Urinary bladder (tissue), 4 donors: ENCODE data around the gene TMA7B. TPM values are rescaled to one million over a fixed set of nuclear protein-coding genes. Genes with fewer than 3 reads are reported as not detected.

Experiments
- DNase-seq: peaks from one replicate; pipeline ENCODE4 v3.0.0-alpha.2; 2015; ENCODE audit errors: extremely low spot score
- H3K27ac ChIP-seq: one replicate; pipeline ENCODE4 v1.5.1; 2013; ENCODE audit warnings: low read depth, mild to moderate bottlenecking, moderate library complexity
- H3K36me3 ChIP-seq: one replicate; pipeline ENCODE4 v1.6.1; 2013; ENCODE audit warnings: mild to moderate bottlenecking, moderate library complexity; ENCODE audit not compliant: insufficient read depth
- H3K4me1 ChIP-seq: one replicate; pipeline ENCODE4 v1.6.1; 2013; ENCODE audit warnings: mild to moderate bottlenecking, moderate library complexity; ENCODE audit not compliant: insufficient read depth
- H3K4me3 ChIP-seq: one replicate; pipeline ENCODE4 v1.5.1; 2013; ENCODE audit warnings: low read depth, low read length
- WGBS: extraction: QIAGEN DNeasy Blood & Tissue Kit; methylation state at CpG from one replicate; pipeline ENCODE4 v1.1.7; 2013; 5-methylcytosine and 5-hydroxymethylcytosine counted together
- polyA plus RNA-seq: library from polyadenylated mRNA; stranded (reverse); fragments of 200-250 nt; gene quantifications from one replicate; pipeline ENCODE4 v1.2.3, GENCODE V29; 2013
- total RNA-seq: library from RNA; depleted of rRNA; stranded (reverse); fragments of >200 nt; gene quantifications from one replicate; pipeline ENCODE4 v1.2.3, GENCODE V29; 2014
- donor health status: healthy with polysubstance abuse.
- donor health status: healthy.

The TMA7B gene
- total and polyA plus RNA-seq, 2 donors: 0.26 TPM; not detected in 1

DNA sequence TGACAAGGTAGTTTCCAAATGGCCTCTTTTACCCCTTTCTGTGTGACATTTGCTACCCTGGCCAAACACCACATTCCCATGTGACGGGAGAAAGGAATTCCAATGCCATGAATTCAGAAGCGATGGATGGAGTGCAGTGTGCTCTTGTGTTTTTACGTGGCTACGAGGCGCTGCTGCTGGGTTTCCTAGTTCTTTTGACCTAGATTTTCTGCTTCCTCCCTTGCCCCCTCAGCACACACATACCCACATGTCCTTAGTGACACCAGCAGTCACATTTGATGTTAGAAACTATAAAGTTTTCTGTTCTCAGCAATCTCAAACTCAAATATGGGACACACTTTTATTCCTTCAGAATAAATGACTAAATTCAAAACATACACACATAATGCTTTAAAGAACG is 7.8 kb upstream of the TMA7B start:
- no peaks in the 10 kb centered on the region for H3K36me3 ChIP-seq
- no peaks in the 10 kb centered on the region for H3K4me1 ChIP-seq
- H3K27ac ChIP-seq: no peak overlapping the region
- DNase-seq: no peak
- no peak overlapping the region for H3K4me3 ChIP-seq
- WGBS: 92% methylated on average over 6 of the region's 6 CpGs

DNA sequence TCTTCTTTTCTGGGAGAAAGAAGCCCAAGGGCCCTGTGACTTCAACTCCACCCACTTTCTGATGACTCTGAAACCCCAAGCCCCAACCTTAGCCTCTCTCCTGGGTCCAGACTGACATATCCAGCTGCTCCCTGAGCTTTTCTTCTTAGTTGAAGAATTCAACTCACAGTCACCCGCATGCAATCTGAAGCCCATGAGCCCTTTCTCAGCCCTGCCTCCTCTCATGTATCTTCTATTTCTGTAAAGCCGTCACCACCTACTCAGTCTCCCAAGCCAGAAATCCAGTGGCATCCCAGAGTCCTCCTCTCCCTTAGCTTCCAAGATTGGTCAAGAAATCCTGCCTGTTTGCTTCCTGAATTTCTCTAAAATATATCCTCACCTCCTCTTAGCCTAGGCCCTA is 7.1 kb upstream of the TMA7B start:
- H3K4me1 ChIP-seq: no peaks in the 10 kb centered on the region
- DNase-seq: no peak
- WGBS: 72% methylated on average over 2 of the region's 2 CpGs
- H3K36me3 ChIP-seq: no peaks in the 10 kb centered on the region
- H3K27ac ChIP-seq: no peak overlapping the region
- no peak overlapping the region for H3K4me3 ChIP-seq

DNA sequence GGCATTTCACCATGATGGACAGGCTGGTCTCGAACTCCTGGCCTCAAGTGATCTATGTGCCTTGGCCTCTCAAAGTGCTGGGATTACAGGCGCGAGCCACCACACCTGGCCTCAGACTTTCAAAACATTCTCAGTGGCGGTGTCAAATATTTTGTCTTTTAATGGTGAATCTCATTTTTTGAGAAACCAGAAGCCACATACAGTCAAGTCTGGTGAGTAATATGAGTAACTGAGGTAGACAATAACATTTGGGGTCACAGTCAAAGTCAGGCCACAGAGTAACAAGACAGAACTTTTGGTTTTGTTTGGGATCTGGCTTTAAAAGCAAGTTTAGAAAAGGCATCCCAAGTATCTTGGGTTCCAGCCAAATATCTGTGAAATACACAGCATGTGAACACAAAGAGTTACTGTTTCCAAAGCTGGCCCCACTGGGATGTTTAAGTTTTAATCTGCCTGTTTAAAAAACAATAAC is 5.6 kb upstream of the TMA7B start:
- 88% methylated on average over 4 of the region's 4 CpGs for WGBS

DNA sequence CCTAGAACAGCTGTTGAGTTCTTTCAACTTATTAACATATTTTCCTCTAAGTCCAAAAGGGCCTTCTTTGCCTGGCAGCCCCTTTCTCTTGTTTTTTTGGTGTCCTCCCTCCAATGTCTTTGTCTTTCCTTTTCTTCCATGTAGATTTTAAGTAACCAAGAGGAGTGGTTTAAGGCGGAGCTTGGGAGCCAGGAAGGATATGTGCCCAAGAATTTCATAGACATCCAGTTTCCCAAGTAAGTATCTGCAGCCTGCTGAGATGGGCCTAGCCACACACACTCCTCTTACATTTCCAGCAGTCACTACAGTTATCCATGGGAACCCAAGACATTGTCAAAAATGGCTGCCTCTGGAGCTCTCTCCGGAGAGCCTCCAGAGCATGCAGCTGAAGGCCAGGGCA is 4.5 kb upstream of the TMA7B start:
- Histone ChIP-seq H3K27ac (no peak overlapping the region), H3K4me3 (no peak overlapping the region), H3K36me3 (no peaks in the 10 kb centered on the region), H3K4me1 (no peaks in the 10 kb centered on the region)
- 99% methylated on average over 2 of the region's 2 CpGs for WGBS
- DNase-seq: no peak

More for the DNA sequence above, 5.6 kb upstream of the TMA7B start:
- DNase-seq: no peak
- no peaks in the 10 kb centered on the region for H3K4me1 ChIP-seq
- H3K4me3 ChIP-seq: no peak overlapping the region
- H3K36me3 ChIP-seq: no peaks in the 10 kb centered on the region
- H3K27ac ChIP-seq: no peak overlapping the region

DNA sequence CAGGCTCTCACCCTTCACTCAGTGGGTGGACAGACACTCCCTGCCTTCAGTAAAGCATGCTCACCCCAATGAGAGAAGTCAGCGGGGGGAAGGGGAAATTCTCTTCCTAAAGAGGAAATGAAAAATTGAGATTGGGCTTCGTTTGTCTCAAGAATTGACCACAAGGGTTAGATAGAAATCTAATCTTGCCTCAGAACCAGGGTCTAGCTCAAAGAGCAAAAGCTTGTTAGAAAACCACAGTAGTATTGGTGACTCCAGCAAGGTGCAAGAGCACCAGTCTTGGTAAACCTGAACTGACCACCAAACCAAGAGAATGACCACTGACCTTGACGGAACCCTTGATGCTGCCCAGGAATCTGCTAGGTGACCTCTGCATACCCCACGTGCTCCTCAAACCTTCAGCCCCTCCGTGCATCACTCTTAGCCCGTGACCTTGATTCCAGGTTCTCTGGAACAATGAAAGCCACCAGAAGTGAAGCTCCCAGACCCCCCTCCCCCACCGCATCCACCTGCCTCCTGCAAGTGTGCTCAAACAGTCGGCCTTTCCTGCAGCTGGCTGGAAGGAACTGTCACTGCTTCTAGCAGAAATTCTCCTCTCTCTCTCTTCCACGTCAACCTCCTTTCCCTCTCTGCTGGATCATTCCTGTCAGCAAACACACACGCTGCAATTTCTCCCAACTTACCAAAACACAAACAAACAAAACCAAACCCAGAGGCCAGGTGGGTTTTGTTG is 3.1 kb upstream of the TMA7B start:
- Histone ChIP-seq H3K4me3 (no peak overlapping the region), H3K4me1 (no peaks in the 10 kb centered on the region), H3K27ac (no peak overlapping the region), H3K36me3 (no peaks in the 10 kb centered on the region)
- no peak for DNase-seq
- 61% methylated on average over 10 of the region's 10 CpGs for WGBS

DNA sequence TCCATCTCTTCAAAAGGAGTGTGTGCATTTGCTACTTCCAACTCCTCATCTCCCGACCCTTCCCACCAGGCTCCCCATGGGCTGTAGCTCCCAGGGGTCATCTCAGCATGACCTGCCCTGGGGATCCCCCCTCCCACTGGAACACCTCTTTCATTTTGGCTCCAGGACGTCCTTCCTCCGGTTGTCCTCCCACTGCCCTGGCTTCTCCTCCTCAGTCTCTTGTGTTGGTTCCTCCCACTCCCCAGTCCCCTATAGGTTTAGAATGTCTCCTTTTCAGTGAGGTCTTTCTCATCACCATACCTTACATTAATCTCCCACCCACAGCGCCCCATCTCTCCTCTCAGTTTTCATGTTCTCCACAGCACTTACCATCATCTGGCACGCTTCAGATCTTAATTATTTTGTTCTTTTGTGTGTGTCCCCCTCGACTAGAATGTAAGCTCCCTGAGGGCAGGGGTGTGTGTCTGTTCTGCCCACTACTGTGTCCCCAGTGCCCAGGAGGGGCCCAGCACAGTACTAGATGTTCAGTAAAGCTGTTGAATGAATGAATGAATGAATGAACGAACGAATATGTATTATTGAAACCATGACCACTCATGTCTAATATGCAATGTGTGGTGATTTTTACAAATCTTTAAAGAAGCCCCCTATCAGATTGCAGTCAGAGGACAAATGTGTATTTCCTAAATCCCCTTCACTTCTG is 2.0 kb upstream of the TMA7B start:
- Histone ChIP-seq H3K4me1 (no peaks in the 10 kb centered on the region), H3K27ac (no peak overlapping the region), H3K36me3 (no peaks in the 10 kb centered on the region), H3K4me3 (no peak overlapping the region)
- WGBS: 88% methylated on average over 8 of the region's 8 CpGs
- no peak for DNase-seq

DNA sequence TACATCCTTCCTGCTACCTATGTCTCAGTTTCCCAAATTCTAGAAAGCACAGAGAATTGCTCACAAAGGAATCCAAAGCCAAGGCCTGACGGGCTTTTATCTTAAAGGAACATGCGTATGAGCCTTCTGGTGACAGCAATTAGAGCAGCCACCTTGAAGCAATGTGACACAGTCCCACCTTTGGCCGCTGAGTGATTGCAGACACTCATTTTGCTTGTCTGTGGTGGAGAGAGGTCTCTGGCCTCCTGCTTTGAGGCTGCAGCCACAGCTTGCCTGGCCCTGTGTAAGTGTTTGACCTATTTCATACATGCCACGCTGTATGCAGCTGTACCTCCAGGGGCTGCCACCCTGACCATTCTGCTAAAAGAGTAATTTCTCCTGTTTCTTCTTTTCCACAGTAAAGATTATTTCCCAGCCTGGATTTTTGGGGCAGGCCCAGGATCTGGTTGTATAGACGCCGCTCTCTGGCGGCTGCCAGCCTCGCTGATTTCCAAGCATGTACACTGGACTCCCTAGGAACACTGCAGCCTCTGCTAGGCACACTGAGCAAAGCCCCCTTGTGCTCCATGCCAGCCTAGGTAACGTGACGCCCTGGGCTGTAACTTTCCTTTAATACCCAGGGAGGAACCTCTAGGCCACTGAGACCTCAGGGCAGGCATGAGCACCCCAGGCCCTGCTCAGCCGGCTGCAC is 1.1 kb upstream of the TMA7B start:
- 82% methylated on average over 11 of the region's 11 CpGs for WGBS
- no peaks in the 10 kb centered on the region for H3K4me1 ChIP-seq
- H3K27ac ChIP-seq: no peak overlapping the region
- no peak overlapping the region for H3K4me3 ChIP-seq
- DNase-seq: no peak
- no peaks in the 10 kb centered on the region for H3K36me3 ChIP-seq

DNA sequence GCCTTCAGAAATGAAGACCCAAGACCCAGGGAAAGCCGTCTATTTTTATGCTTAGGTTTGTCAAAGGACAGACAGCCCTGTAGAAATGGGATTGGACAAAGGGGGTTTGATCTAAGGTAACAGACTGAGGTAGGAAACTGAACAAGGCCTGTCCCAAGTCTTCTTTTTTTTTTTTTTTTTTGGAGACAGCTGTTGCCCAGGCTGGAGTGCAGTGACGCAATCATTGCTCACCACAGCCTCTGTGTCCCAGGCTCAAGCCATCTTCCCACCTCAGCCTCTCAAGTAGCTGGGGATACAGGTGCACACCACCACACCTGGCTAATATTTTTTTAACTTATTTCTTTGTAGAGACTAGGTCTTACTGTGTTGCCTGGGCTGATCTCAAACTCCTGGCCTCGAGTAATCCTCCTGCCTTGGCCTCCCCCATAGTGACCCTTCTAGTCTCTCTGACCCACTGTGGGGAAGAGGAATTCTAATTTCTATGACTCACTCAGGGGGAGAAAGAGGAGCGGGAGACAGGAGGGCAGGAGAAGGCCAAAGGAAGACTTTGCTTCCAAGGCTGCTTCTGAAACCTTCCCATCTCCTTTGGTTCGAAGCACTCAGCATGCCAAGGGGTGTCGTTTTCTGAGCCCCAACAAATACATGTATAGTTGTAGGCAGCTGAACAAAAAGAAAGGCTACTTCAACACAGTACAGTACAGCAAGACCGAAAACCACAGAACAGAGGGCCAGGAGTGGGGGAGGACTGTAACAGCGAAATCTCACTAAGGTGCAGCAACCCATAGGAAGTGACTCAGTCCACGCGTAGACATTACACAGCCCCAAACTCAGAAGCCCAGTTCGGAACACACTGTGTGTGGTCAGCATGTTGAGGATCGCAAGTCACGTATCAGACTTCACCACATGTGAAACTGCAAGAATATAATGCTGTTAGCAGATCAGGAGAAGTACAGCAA is 872 bp downstream of the TMA7B start:
- Histone ChIP-seq H3K4me3 (no peak overlapping the region), H3K36me3 (no peaks in the 10 kb centered on the region), H3K27ac (no peak overlapping the region), H3K4me1 (no peaks in the 10 kb centered on the region)
- WGBS: 75% methylated on average over 13 of the region's 13 CpGs
- DNase-seq: no peak

DNA sequence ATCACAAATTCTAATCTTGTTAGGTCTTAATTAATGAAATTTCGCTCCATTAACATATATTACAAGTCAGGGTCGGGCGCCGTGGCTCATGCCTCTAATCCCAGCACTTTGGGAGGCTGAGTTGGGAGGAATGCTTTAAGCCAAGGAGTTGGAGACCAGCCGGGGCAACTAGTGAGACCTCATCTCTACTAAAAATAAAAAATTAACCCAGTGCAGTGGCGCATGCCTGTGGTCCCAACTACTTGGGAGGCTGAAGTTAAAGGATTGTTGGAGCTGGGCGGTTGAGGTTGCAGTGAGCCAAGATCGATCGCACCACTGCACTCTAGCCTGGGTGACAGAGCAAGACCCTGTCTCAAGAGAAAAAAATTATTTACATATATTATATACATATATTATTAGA is 1.9 kb downstream of the TMA7B start:
- Histone ChIP-seq H3K27ac (no peak overlapping the region), H3K4me3 (no peak overlapping the region), H3K36me3 (no peaks in the 10 kb centered on the region), H3K4me1 (no peaks in the 10 kb centered on the region)
- no peak for DNase-seq
- WGBS: 97% methylated on average over 9 of the region's 9 CpGs

DNA sequence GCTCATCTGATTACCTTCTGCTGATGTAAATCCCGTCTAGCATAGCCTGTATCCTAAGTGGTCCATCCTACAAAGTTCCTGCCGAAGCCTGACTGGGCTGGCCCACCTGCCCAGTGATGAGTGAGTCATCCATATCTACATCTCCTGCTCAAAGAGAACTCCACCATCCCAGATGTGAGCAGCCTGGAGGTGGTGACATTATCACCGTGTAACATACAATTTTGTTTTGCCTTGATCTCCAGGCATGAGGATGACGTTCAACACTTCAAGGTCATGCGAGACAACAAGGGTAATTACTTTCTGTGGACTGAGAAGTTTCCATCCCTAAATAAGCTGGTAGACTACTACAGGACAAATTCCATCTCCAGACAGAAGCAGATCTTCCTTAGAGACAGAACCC is 5.6 kb downstream of the TMA7B start:
- WGBS: 67% methylated on average over 5 of the region's 5 CpGs
- Histone ChIP-seq H3K4me3 (no peak overlapping the region), H3K36me3 (no peaks in the 10 kb centered on the region), H3K4me1 (no peaks in the 10 kb centered on the region), H3K27ac (no peak overlapping the region)
- no peak for DNase-seq

DNA sequence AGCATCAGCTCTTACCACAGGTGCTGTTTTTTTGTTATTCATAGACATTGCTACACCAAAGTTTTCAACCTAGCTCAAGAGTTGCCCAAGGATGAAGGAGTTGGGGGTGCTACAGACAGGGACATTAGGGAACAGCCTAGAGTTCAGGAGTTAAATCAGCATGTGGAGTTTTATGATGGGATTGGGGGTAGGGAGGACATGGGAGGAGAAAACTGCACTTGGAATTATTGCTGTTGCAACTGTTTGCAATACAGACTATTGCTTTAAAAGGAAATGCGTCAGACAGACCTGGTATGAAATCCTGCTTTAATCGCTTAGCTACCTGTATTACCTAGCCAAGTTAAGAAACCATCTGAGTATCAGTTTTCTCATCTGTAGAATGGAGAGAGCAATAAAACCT is 6.3 kb downstream of the TMA7B start:
- no peaks in the 10 kb centered on the region for H3K4me1 ChIP-seq
- H3K27ac ChIP-seq: no peak overlapping the region
- DNase-seq: no peak
- H3K4me3 ChIP-seq: no peak overlapping the region
- H3K36me3 ChIP-seq: no peaks in the 10 kb centered on the region
- 85% methylated on average over 2 of the region's 2 CpGs for WGBS

DNA sequence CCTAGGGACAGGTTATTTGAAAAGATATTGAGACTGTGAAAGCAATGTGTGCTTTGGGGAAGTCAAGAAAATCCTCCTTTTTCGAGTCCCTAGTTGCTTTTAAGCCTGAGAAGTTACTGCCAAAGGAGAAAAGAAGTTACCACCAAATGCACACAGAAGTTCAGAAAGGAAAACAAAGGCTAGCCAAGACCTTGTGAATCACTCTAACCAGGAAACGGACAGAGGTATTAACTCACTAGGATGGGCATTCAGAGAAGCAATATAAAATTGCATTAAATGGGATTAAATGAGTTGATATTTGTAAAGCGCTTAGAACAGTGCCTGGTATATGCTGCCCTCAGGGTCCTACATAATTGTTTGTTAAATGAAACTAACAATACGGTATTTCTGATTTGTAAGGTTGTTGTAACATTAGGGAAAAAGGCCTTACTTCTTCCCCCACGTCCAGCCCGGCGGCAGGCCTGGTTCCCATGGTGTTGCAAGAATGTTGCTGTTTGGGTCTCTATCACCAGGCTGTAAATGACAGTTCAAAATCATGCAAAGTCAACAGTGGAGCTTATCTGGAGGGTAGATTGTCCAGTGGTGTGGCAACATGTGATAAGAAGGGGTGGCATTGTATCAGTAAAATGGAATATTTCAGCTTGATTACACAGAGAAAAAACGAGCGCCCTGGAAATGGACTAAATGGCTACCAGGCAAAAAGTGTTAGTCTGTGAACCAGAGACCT is 7.1 kb downstream of the TMA7B start:
- 75% methylated on average over 9 of the region's 9 CpGs for WGBS
- Histone ChIP-seq H3K4me3 (no peak overlapping the region), H3K36me3 (no peaks in the 10 kb centered on the region), H3K27ac (peak overlapping the region; percentile 47), H3K4me1 (no peaks in the 10 kb centered on the region)
- DNase-seq: no peak
